Measurements from ENCODE around the gene GLIS1. TPM values are rescaled to one million over a fixed set of nuclear protein-coding genes. Genes with fewer than 3 reads are reported as not detected.

Gene GLIS1
- total RNA-seq, 1 donor from 2014 or later, result not detected

DNA sequence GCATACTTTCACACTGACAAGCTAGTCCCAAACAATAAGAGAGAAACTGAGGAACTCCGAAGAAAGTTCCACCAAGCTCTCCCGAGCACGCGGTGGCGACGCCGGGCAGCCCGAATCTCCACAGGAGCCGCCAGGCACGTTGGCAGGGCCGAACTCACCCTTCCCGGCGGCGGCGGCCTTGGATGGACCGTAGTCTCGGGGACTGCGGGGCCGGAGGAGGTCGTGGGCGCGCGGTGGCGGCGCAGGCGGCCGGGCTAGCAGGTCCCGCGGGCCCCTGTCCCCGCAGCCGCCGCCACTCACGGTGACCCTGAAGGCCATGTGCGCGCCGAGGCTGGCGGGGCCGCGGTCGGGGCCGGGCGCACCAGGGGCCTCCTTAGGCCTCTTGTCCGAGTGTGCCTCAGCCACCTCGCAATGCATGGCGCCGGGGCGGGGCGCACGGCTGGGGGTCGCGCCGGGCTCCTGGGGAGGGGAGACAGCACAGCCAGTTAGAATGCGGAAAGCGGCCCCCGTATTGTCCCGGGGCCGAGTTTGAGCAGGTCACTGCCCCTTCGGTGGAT, 1.2 kb downstream of the GLIS1 start:
- intact Hi-C loops (cut with micrococcal nuclease), result loop anchor here (2.0 to 5.0 kb wide), 2 partner anchors 29 to 250 kb away; no protein-coding TSS in a partner anchor

DNA sequence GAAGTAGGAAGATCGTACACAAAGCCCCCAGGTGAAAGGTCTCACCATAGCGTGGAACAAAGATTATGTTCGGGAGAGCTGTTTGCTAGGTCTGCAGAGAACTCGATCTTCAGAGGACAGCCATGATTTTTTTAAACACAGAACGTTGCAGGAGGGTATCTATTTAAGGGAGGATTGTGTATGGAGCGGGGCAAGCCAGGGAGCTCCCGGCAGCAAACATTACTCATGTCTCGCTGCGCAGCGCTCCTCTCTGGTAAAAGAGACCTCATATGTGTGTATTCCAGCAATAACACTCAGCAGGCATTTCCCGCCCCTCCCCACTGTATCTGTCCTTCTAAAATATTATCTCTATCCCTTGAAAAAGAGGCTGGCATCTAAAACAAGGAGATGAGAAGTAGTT, 2.7 kb downstream of the GLIS1 start:
- intact Hi-C loops (cut with micrococcal nuclease), result loop anchor here (5.0 kb wide), 1 partner anchor 249 kb away; no protein-coding TSS in a partner anchor

DNA sequence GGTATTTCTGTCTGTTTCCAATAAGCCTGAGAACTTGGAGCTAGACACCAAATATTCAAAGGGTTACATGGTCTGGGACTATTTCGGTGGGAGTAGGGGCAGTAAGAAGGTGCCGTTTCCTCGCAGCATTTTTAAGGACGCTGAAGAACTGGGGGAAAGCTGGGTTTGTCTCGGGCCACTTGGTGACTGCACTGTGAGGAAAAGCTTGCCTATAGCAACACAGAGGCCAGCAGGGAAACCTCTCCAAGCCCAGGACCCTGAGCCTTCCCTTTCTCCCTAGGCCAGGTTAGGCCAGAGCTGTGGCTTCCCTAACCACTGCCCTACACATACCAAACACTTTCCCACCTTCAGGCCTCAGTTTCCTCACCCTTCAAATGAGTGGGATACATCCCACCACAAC, 3.3 kb downstream of the GLIS1 start:
- intact Hi-C loops (cut with micrococcal nuclease), result loop anchor here (5.0 kb wide), 1 partner anchor 248 kb away; no protein-coding TSS in a partner anchor

DNA sequence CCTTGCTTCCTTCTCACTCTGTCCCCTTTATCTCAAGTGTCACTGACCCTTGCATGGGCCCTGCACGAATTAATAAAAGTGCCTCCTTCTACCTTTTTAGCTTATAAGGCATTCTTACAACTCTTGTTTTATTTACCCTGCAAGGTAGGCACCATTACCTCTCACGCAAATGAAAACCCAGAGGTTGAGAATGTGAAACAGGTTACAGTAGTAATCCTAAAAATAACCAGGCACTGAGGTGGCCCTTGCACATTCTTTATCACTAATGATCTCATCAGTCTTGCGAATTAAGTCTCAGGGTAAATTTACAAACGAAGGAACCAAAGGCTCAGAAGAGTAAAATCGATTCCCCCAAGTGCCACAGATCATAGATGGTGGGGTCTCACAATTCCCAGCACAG, 3.7 kb downstream of the GLIS1 start:
- intact Hi-C loops (cut with micrococcal nuclease), result loop anchor here (5.0 kb wide), 1 partner anchor 248 kb away; no protein-coding TSS in a partner anchor

- intact Hi-C loops (cut with micrococcal nuclease), result loop anchor here (5.0 kb wide), 1 partner anchor 247 kb away; no protein-coding TSS in a partner anchor
Observed at GRCh38 chr1:53734650-53735211, 4.2 kb downstream of the GLIS1 start.

DNA sequence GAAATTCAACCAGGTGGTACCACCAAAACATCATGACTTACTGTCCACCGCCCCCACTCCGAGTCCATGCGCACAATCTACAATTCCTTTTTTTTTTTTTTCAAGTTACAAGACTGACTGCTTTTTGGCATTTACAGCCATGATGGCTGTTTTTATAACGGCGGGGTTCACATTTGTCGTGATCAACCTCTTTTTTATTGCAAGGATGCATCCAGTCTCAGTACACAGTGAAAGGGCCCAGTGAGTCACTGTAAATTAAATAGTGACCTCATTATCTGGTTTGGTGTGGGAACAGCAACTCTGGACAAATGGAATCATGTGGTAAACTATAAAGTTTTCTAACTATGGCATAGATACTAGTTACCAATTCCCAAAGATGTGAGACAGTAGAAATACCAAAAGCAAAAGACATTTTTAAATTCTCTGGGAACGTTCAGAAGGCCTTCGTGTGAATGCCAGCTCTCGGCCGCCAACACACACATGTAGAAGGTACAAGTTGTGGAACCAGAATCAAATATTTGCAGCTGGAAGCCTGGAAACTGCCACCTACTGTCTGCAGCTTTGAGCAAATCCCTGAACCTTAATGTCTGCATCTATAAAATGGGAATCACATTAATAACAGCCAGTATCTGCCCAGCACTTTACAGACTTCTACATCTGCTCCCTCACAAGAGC, 4.9 kb downstream of the GLIS1 start:
- intact Hi-C loops (cut with micrococcal nuclease), result no loop called here

- intact Hi-C loops (cut with micrococcal nuclease), result no loop called here
Observed at GRCh38 chr1:53733447-53733931, 5.5 kb downstream of the GLIS1 start.

GRCh38 chr1:53732912-53733317, 6.0 kb downstream of the GLIS1 start:
- intact Hi-C loops (cut with micrococcal nuclease), result no loop called here

DNA sequence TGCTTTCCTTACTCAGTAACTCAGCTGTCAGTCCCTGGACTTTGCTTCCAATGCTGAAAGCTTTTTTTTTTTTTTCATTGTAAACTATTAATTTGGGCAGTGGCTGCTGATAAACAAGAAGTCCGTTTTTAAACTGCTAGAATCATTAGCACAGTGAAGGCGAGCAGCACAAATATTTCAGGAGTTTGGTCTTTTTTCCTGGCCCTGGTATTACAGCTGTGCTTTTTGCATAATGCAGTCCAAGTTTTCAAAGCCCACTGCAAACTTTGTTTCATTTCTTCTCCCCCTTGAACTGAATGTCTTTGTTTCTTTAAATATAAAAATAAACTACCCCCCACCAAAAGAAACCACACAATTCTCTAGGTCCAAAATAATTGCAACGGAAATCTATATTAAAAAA, 6.6 kb downstream of the GLIS1 start:
- intact Hi-C loops (cut with micrococcal nuclease), result no loop called here

GRCh38 chr1:53731779-53732305, 7.1 kb downstream of the GLIS1 start:
- intact Hi-C loops (cut with micrococcal nuclease), result no loop called here

DNA sequence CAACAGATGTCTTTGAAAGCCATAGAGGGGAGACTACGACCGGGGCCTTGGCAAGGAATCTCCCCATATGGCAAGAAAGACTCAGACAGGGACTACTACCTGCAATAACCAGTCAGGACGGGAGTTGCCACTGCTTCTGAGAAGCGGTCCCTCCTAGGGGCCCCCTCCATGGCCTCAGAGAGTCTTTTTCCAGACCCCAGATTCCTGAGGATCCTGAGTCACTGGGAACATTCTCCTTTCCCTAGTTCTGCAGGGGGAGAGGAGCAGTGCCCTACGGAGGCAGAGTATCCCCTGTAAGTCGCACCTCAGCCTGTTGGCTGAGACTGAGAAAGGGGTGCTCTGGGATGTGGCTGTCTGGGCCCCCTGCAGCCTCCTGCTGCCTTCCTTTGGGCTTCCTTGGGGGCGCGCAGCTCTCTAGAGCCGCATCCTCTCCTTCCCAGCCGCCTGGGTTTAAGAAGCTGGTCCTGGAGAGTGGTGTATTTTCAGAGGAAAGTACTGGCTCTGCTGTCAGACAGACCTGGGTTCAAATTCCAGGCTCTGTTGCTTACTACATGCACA, 7.8 kb downstream of the GLIS1 start:
- intact Hi-C loops (cut with micrococcal nuclease), result no loop called here

DNA sequence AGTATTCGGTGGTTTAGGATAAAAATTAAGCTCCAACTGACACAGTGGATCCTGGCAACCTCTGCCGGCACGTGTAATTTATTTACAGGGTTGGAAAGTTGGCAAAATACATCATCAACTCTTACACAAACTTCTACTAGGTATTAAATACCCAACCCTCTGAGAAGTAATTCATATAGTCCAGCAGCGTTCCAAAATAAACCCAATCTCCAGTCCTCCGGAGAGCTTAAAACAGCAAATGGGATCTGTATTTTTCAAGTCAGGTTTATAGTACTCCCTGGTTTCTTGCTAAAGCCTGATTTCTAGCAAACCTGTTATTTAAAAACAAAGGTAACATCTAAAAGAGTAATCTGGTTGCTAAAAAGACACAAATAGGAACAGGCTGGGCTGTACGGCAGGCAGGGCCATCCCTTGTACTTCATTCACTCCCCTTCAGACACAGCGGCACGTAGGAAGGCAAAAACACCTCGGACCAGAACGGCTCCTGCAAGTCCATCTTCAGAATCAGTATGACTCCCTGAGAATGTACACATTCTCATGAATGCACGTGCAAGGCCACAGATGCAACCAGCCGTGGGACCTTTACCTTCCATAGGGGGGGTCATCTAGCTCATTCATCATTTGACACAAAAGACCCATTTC, 8.6 kb downstream of the GLIS1 start:
- intact Hi-C loops (cut with micrococcal nuclease), result no loop called here

DNA sequence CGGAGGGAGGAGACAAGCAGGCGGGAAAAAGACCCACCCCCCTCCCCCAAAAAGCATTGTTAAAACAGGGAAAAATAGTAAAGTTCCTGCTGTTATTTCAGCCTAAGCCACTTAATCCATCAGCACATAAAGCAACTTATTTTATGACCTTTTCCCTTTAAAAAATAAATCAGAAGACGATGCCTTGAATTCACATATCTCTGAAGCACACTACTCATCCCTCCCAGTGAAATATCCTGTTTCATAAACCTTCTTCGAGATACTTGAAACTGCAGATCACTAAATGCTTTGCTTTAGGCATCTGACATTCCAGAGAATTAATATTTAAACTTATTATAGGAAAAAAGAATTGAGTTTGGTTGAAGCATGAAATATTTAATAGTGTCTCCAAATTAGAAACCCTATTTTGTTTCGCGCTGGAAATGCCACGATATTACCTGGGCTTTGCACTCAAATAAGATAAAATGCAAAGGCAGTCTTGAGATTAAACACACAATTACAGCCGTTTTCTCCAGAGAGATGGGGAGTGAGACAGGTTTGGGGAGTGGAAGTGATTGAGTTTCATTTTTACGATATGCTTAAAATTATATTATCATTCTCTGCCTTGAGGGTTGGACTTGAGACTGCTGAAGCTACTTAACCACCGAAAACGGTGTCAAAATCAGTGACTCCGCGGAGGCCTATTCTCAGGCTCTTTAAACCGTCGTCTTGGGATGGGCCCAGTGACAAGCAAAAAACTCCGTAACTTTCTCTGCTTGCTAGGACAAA, 9.3 kb downstream of the GLIS1 start:
- intact Hi-C loops (cut with micrococcal nuclease), result no loop called here

DNA sequence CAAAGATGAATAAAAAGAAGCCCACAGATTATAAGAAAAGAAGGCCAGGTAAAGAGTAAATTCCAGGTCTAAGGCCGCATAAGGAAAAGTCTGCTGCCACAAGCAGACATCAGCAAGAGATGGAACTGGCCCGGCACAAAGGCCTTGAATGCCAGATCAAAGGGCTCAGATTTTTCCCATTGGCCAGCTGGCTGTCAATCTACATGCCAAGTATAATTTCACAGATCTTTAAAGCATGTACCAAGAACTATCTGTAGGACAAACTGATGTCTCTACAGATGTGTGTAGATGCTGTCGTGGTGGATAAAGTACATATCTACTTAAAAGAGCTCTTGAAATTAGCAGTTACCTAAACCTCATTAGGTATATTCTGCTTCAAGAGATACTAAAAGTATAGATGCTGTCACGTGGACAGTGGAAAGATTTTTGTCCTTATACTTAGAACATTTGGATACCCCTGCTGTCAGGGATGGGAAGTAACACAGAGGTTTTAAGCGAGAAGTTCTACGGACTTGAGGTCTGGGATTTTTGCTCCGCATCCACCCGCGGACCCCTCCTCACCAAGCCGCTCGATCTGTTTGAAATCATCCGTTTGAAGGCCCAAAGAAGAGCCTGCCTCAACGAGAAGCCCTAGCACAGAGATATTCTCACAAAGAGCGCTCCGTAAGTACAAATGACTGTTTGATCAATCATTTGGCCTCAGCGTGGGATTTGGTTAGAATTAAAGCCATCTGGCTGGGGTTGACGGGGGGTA, 10.1 kb downstream of the GLIS1 start:
- intact Hi-C loops (cut with micrococcal nuclease), result no loop called here

GRCh38 chr1:53728196-53728595, 10.8 kb downstream of the GLIS1 start:
- intact Hi-C loops (cut with micrococcal nuclease), result no loop called here

DNA sequence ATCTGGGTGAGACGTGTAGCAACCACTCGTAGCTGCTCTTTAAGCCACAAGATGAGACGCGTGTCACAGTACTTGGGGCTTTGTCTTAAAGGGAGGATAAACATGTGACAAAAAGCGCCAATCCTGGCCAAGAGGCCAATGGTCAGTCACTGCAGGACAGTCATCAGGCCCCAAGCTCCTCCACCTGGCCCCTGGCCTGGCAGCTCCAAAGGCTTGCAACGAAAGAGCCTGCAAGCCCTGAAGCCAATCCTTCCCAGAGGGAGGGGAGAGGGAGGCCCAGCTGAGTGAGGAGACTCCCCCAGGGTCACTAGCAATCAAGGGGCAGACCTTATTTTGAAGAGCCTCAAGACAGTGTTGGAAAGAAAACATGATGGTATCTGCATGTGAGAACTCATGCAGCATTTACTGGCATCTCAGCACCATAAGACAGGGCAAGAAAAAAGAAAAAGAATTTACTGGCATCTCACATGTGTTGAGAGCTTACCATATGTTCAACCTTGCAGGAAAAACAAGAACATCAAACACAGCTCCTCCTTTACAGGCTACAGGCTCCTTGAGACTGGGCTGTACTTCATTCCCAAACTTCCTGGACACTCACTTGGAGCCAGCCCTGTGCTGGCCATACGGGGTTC, 11.4 kb downstream of the GLIS1 start:
- intact Hi-C loops (cut with micrococcal nuclease), result no loop called here

- intact Hi-C loops (cut with micrococcal nuclease), result no loop called here
Observed at GRCh38 chr1:53726009-53726600, 12.9 kb downstream of the GLIS1 start.

DNA sequence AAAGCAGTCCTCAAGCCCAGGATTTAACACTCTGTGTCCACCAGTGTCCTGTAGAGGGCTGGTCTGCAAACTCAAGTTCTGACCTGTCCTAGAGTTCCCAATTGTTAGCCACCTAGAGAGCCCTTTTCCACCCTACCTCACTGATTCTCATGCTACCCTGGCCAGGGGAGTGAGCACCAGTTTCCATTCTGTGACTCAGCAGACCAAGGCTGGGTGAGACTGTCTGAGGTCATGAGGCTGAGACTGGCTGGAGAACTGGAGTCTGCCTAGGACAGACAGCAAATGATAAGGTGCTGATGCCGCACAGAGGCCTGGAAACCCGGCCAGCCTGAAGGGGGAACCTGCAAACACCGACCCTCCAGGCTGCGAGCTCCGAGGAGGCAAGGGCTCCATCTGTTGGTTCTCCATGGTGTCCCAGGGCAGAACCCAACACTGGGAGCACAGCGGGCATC, 13.7 kb downstream of the GLIS1 start:
- intact Hi-C loops (cut with micrococcal nuclease), result no loop called here

DNA sequence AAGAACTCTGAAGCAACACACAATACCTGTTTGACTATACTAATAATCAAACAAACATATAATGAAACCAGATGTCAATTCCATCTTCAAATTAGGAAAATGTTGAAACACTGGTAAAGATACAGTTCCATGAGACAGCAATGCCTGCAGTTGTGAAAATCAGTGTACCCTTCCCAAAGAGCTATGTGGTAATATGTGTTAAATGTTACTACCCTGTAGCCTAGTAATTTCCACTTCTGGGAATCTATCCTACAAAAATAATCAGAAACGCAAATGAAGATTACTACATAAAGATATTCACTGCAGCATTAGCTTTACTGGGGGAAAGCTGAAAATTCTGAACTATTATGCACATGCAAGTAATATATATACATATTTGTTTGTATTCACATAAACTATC, 16.9 kb downstream of the GLIS1 start:
- intact Hi-C loops (cut with micrococcal nuclease), result no loop called here

Data from T-helper 1 cell treated with Interleukin-12 subunit alpha and Interleukin-12 subunit beta and Interleukin-4 antibody, amounts not matched to agents 30 ng/mL and 1 ng/mL, for 36 hours (primary cell).